K562 (cell line): ENCODE results near the gene AGAP3. TPM values are rescaled to one million over a fixed set of nuclear protein-coding genes. Genes with fewer than 3 reads are reported as not detected.

ENCODE experiments used
- HNRNPH1 ChIP-seq: fragments of 200-400 bp; formaldehyde crosslinking; optimal IDR thresholded peaks from 2 replicates; pipeline ENCODE3; 2017; ENCODE audit warnings: low read depth, mild to moderate bottlenecking, low read length, moderate library complexity
- JUN ChIP-seq, 2 experiments: sonication (generic) in 1 of 2; formaldehyde crosslinking in 1 of 2; IDR thresholded peaks; 2 replicates each; pipeline versions ENCODE4 v1.6.1 to v1.8.0; 2012 to 2022; ENCODE audit warnings: borderline replicate concordance in 2 of 2, mild to moderate bottlenecking in 2 of 2, improper control_type of control experiment in 1 of 2, low read depth in 1 of 2, low read length in 1 of 2, missing genetic modification reagents in 1 of 2
- KDM1A ChIP-seq, 2 experiments: fragments of 450-650 bp; IDR thresholded peaks; 2 replicates each; pipeline ENCODE4 v1.6.1; 2016; ENCODE audit warnings: mild to moderate bottlenecking in 2 of 2
- MAZ ChIP-seq, 2 experiments: fragments of 450-650 bp in 1 of 2; sonication (generic) in 1 of 2; formaldehyde crosslinking; IDR thresholded peaks in 1 of 2; conservative IDR thresholded peaks in 1 of 2; 2 replicates each; pipeline versions ENCODE4 v1.4.0 to v1.5.0; 2020; ENCODE audit warnings: mild to moderate bottlenecking in 1 of 2, missing genetic modification reagents in 1 of 2
- MYC ChIP-seq, 2 experiments: fragments of 250-450 bp in 1 of 2; sonication (Bioruptor Pico) in 1 of 2; IDR thresholded peaks; 2 replicates each; pipeline versions ENCODE4 v1.5.1 to v1.6.1; 2012 to 2021; ENCODE audit warnings: low read depth in 2 of 2, borderline replicate concordance in 1 of 2, improper control_type of control experiment in 1 of 2, low read length in 1 of 2, mild to moderate bottlenecking in 1 of 2, moderate library complexity in 1 of 2
- POLR3G ChIP-seq: IDR thresholded peaks from 2 replicates; pipeline ENCODE4 v1.6.1; 2011; ENCODE audit not compliant: insufficient read length, insufficient replicate concordance; ENCODE audit errors: extremely low read depth
- UBTF ChIP-seq, 2 experiments: IDR thresholded peaks; 2 replicates each; pipeline ENCODE4 v1.6.1; 2012; ENCODE audit warnings: improper control_type of control experiment in 2 of 2, low read depth in 2 of 2, low read length in 2 of 2, borderline replicate concordance in 1 of 2
- ZHX1 ChIP-seq: fragments of 150-350 bp; conservative IDR thresholded peaks from 2 replicates; pipeline ENCODE4 v1.6.1; 2014; ENCODE audit warnings: low read length
- ZKSCAN1 ChIP-seq: fragments of 150-350 bp; IDR thresholded peaks from 2 replicates; pipeline ENCODE4 v1.6.1; 2016; ENCODE audit warnings: low read depth, low read length
- ZNF224 ChIP-seq: sonication (generic); formaldehyde crosslinking; IDR thresholded peaks from 2 replicates; pipeline ENCODE4 v1.8.0; 2022; ENCODE audit warnings: mild to moderate bottlenecking, missing genetic modification reagents
- polyA plus RNA-seq, 8 experiments: library from polyadenylated mRNA; depleted of rRNA in 4 of 8; stranded (reverse) in 5 of 8; unstranded in 3 of 8; fragments of >200 nt; fragmentation: Nextera tagmentation in 2 of 8; fragmentation: Illumina TruSeq in 1 of 8; extraction: Ambion mirVana in 2 of 8; extraction: Trizol in 1 of 8; gene quantifications; 2 replicates each; pipeline versions ENCODE4 v1.2.1 to v1.2.3, GENCODE V29; 2011 to 2014; ENCODE audit warnings: inconsistent platforms in 1 of 8, missing spikeins in 1 of 8
- total RNA-seq, 7 experiments: library from RNA; depleted of rRNA in 6 of 7; stranded (reverse); fragments of >200 nt in 6 of 7; fragmentation: Illumina TruSeq in 2 of 7; extraction: Trizol in 2 of 7; gene quantifications; 2 replicates each; pipeline versions ENCODE4 v1.2.1 to v1.2.3, GENCODE V29; 2011 to 2021; ENCODE audit warnings: low replicate concordance in 1 of 7
- TF ChIP-seq, protein P1 (sequence below): fragments of 450-650 bp; IDR thresholded peaks from 2 replicates; pipeline ENCODE4 v1.6.1; 2016; ENCODE audit warnings: missing biosample characterization, missing genetic modification characterization
- TF ChIP-seq, protein P2 (sequence below), 2 experiments: fragments of 450-650 bp; IDR thresholded peaks; 2 replicates each; pipeline ENCODE4 v1.6.1; 2016
- TF ChIP-seq, protein P3 (sequence below): fragments of 250-450 bp; sonication (Bioruptor Pico); IDR thresholded peaks from 2 replicates; pipeline ENCODE4 v1.5.0; 2020; ENCODE audit warnings: mild to moderate bottlenecking, borderline replicate concordance

The AGAP3 gene
- total and polyA plus RNA-seq, 9 of the 15 experiments (the other 6 are each of a cell fraction or from before 2014, with no cell fraction given), result 3.4 to 208 (median 62.2) TPM

DNA sequence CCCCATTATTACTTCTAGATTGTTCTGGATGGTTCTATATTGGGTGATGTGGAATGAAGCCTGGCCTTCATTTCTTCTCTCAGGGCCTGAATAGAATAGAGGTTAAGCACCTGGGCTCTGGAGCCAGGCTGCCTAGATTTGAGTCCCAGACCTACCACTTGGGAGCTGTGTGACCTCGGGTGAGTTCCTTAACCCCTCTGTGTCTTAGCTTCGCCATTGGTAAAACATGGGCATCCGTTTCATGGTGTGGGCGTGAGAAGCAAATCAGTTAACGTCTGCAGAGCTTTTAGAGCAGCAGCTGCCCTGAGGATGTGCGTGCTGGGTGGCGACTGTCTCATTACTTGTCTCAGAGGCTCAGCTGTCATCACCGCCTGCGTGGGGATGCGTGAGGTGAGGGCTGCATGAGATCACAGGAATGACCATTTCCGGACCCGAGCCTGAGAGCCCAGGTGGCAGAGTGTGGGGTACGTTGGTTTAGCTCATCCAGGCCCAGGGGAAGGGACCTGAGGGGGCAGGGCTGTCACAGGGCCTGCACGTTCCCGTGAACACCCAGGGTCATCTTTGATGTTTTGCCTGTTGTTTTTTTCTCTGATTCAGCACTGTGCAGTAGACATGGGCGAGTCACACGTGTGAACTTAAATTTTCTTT, 9.7 kb downstream of the AGAP3 start (continued):
- TF ChIP-seq, protein P1, sequence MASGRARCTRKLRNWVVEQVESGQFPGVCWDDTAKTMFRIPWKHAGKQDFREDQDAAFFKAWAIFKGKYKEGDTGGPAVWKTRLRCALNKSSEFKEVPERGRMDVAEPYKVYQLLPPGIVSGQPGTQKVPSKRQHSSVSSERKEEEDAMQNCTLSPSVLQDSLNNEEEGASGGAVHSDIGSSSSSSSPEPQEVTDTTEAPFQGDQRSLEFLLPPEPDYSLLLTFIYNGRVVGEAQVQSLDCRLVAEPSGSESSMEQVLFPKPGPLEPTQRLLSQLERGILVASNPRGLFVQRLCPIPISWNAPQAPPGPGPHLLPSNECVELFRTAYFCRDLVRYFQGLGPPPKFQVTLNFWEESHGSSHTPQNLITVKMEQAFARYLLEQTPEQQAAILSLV (tag), result no peak
- TF ChIP-seq, protein P2, sequence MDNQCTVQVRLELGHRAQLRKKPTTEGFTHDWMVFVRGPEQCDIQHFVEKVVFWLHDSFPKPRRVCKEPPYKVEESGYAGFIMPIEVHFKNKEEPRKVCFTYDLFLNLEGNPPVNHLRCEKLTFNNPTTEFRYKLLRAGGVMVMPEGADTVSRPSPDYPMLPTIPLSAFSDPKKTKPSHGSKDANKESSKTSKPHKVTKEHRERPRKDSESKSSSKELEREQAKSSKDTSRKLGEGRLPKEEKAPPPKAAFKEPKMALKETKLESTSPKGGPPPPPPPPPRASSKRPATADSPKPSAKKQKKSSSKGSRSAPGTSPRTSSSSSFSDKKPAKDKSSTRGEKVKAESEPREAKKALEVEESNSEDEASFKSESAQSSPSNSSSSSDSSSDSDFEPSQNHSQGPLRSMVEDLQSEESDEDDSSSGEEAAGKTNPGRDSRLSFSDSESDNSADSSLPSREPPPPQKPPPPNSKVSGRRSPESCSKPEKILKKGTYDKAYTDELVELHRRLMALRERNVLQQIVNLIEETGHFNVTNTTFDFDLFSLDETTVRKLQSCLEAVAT (IDR thresholded peaks at IDR 0.05), result no peak
- no peak for TF ChIP-seq ZNF224 (CRISPR knock-in tag)
- TF ChIP-seq ZKSCAN1, result no peak
- TF ChIP-seq ZHX1, result no peak
- no peak for TF ChIP-seq MYC (IDR thresholded peaks at IDR 0.05; ENCODE audit: low read depth, low read length)
- TF ChIP-seq MYC (CRISPR knock-in tag; IDR thresholded peaks at IDR 0.05; ENCODE audit: borderline replicate concordance, low read depth), result no peak
- TF ChIP-seq KDM1A (IDR thresholded peaks at IDR 0.05), result 0 out of 4 replicates have a peak, but pooled peaks have one; percentile 10 to 31
- TF ChIP-seq HNRNPH1, result no peak
- TF ChIP-seq JUN (IDR thresholded peaks at IDR 0.05; ENCODE audit: borderline replicate concordance, low read depth, low read length), result no peak
- TF ChIP-seq JUN (CRISPR knock-in tag; IDR thresholded peaks at IDR 0.05; ENCODE audit: borderline replicate concordance), result no peak
- no peak for TF ChIP-seq UBTF (IDR thresholded peaks at IDR 0.05; ENCODE audit: borderline replicate concordance in 1 of 2, low read depth in 2 of 2, low read length in 2 of 2)
- TF ChIP-seq POLR3G, result no peak
- no peak for TF ChIP-seq MAZ (CRISPR knock-in tag; conservative IDR thresholded peaks at IDR 0.05 in 1 of 2, IDR thresholded peaks at IDR 0.05 in 1 of 2)
- TF ChIP-seq, protein P3, sequence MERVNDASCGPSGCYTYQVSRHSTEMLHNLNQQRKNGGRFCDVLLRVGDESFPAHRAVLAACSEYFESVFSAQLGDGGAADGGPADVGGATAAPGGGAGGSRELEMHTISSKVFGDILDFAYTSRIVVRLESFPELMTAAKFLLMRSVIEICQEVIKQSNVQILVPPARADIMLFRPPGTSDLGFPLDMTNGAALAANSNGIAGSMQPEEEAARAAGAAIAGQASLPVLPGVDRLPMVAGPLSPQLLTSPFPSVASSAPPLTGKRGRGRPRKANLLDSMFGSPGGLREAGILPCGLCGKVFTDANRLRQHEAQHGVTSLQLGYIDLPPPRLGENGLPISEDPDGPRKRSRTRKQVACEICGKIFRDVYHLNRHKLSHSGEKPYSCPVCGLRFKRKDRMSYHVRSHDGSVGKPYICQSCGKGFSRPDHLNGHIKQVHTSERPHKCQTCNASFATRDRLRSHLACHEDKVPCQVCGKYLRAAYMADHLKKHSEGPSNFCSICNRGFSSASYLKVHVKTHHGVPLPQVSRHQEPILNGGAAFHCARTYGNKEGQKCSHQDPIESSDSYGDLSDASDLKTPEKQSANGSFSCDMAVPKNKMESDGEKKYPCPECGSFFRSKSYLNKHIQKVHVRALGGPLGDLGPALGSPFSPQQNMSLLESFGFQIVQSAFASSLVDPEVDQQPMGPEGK (CRISPR knock-in tag), result no peak
